ENCODE results near the gene ZNF45.

- TF ChIP-seq, protein P1, sequence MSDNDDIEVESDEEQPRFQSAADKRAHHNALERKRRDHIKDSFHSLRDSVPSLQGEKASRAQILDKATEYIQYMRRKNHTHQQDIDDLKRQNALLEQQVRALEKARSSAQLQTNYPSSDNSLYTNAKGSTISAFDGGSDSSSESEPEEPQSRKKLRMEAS (IDR thresholded peaks at IDR 0.05; ENCODE audit: low read depth, low read length) = no peak
- TF ChIP-seq, protein P2, sequence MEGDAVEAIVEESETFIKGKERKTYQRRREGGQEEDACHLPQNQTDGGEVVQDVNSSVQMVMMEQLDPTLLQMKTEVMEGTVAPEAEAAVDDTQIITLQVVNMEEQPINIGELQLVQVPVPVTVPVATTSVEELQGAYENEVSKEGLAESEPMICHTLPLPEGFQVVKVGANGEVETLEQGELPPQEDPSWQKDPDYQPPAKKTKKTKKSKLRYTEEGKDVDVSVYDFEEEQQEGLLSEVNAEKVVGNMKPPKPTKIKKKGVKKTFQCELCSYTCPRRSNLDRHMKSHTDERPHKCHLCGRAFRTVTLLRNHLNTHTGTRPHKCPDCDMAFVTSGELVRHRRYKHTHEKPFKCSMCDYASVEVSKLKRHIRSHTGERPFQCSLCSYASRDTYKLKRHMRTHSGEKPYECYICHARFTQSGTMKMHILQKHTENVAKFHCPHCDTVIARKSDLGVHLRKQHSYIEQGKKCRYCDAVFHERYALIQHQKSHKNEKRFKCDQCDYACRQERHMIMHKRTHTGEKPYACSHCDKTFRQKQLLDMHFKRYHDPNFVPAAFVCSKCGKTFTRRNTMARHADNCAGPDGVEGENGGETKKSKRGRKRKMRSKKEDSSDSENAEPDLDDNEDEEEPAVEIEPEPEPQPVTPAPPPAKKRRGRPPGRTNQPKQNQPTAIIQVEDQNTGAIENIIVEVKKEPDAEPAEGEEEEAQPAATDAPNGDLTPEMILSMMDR (IDR thresholded peaks at IDR 0.05; ENCODE audit: low read depth, low read length) = no peak
- TF ChIP-seq POLR2A (IDR thresholded peaks at IDR 0.05; ENCODE audit: extremely low read depth, insufficient read length) (no peak), MYC (IDR thresholded peaks at IDR 0.05; ENCODE audit: low read depth, low read length) (no peak)
Observed at GRCh38 chr19:43960411-43960810, 25.3 kb upstream of the ZNF45 start.

Data from NB4 (cell line).